AG20443 (cell line): Measurements from ENCODE around the gene AOC3.
"Not testable (repeated sequence)": the region's sequence is repeated elsewhere in the genome, so short reads cannot be mapped to it uniquely, and the experiment has no call there.

Experiments
- DNase-seq: peaks from one replicate; pipeline ENCODE4 v3.0.0; 2012; ENCODE audit warnings: low spot score, mixed read lengths

AOC3 gene

DNA sequence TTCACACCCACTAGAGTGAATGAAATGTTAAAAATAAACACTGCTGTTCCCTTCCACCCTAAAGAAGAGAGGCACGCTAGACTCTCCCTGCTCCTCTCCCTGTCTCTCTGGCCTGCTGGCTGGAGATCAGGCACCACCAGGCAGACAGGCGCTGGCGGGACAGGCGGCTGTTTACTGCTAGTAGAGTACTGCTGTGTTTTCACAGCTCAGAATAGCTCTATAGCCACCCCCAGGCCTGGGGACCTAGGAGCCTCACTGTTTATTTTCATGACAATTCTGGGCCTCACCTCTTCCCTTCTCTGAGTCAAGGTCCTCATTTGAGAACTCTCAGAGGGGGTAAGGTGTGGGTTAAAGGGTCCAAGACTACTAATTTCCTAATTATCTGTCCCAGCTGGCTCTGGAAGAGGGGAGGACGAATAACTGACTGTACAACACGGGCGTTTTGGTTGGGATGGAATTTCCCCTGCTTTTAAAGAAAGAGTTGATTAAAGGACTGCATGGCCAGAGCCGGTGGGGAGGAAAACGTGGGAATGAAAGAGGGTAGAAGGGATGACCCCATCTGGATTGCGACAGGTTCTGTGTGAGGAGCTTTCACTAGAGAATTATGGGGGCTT lies 40.6 kb downstream of the AOC3 start:
- DNase-seq: peak; percentile 73

DNA sequence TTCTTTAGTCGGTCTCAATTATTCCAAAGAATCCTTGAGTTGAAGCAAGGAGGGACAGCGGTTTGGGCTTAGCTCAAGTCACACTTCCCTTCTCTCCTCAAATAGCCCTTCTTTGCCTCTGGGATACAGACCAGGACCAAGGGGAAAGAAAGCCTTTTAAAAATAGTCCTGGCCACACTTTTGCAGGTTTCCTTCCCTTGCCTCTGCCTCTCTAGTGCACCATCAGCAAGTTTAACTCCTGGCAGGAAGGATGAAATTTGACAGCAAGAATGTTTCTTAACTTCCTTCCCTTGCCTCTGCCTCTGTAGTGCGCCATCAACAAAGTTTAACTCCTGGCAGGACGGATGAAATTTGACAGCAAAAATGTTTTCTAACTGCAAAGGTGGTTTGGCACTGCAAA lies 42.4 kb downstream of the AOC3 start:
- no peak for DNase-seq

DNA sequence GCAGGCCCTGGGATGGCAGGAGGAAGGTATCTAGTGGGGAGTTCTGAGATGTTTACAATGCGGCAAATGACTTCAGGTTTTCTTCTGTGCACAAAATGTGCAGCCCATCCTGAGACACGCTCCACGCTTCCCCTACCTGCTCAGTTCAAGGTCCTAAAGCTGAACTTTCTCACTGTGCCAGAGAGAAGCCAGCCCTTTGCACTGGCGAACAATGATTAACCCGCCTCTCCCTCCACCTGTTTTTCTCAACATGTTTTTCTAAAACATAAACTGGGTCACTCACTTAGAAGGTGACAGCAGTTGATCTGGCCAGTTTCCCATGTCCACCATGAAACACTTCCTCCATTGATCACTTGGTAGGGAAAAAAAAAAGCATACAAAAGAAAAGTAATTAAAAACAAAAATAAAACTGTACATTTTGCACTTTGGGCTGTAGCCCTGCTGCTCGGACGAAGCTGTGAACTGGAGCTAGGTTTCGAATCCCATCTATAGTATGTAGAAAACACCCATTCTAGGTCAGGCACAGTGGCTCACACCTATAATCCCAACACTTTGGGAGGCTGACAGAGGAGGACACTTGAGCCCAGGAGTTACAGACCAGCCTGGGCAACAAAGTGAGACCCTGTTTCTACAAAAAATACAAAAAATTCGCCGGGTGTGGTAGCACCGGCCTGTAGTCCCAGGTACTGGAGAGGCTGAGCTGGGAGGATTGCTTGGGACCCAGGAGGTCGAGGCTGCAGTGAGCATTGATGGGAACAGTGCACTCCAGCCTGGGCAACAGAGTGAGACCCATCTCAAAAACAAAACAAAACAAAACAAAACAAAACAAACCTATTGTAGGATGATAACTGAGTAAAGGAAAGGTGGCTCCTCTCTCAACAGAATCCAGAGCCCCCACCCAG lies 43.5 kb downstream of the AOC3 start:
- no peak for DNase-seq

DNA sequence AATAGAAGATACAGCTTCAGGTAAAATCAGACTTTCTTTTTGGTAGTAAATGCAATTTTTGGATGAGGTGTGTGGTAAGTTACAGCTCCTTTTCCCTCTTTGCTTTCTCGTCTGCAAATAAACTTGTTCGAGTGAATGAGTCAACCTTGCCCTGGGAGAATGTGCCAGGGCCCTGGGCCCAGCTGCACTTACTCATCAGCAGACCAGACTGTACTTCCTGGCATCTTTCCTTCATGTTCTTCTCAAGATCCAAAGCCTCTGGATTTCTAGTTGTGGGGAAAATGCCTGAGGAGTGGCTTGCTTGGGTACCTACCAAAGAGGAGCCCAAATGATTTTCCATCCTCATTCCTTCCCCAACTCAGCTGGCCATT lies 44.2 kb downstream of the AOC3 start:
- DNase-seq: peak; percentile 93

DNA sequence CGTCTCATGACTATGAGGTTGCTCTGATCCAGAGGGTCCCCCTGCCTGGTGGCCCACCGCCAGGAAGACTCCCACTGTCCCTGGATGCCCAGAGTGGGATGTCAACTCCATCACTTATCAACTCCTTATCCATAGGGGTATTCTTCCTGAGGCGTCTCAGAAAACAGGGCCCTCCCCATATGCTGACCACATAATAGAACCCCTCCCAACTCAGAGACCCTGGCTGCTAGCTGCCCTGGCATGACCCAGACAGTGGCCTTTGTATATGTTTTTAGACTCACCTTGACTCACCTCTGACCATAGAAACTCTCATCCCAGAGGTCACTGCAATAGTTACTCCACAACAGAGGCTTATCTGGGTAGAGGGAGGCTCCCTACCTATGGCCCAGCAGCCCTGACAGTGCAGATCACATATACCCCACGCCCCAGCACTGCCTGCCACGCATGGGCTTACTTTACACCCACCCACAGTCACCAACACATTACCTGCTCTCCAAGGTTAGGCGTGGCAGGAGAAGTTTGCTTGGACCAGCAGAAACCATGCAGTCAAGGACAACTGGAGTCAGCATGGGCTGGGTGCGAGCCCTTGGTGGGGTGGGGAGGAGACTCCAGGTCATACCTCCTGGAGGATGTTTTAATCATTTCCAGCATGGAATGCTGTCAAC lies 47.3 kb downstream of the AOC3 start:
- DNase-seq: no peak

DNA sequence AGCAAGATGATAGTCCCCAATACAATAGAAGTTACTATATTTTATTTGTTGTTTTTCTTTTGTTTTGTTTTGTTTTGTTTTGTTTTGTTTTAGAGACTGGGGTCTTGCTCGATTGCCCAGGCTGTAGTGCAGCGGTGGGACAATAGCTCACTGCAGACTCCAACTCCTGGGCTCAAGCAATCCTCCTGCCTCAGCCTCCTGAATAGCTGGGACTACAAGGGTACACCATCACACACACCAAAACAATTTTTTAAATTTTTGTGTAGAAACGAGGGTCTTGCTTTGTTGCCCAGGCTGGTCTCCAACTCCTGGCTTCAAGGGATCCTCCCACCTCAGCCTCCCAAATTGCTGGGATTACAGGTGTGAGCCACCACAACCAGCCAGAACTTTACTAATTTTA lies 49.0 kb downstream of the AOC3 start:
- not testable (repeated sequence) for DNase-seq

DNA sequence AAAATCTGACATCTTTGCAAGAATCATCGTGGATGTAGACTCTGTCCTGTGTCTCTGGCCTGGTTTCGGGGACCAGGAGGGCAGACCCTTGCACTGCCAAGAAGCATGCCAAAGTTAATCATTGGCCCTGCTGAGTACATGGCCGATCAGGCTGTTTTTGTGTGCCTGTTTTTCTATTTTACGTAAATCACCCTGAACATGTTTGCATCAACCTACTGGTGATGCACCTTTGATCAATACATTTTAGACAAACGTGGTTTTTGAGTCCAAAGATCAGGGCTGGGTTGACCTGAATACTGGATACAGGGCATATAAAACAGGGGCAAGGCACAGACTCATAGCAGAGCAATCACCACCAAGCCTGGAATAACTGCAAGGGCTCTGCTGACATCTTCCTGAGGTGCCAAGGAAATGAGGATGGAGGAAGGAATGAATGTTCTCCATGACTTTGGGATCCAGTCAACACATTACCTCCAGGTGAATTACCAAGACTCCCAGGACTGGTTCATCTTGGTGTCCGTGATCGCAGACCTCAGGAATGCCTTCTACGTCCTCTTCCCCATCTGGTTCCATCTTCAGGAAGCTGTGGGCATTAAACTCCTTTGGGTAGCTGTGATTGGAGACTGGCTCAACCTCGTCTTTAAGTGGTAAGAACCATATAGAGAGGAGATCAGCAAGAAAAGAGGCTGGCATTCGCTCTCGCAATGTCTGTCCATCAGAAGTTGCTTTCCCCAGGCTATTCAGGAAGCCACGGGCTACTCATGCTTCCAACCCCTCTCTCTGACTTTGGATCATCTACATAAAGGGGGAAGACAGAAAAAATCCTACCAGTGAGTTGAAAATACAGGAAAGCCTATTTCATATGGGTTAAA lies 49.7 kb downstream of the AOC3 start, which contains the start of gene G6PC1:
Gene G6PC1 (plus strand): TSS at position 340 of the 872 bp plus-strand sequence. CDS start 78 bp downstream, at position 418.
- DNase-seq: no peak

DNA sequence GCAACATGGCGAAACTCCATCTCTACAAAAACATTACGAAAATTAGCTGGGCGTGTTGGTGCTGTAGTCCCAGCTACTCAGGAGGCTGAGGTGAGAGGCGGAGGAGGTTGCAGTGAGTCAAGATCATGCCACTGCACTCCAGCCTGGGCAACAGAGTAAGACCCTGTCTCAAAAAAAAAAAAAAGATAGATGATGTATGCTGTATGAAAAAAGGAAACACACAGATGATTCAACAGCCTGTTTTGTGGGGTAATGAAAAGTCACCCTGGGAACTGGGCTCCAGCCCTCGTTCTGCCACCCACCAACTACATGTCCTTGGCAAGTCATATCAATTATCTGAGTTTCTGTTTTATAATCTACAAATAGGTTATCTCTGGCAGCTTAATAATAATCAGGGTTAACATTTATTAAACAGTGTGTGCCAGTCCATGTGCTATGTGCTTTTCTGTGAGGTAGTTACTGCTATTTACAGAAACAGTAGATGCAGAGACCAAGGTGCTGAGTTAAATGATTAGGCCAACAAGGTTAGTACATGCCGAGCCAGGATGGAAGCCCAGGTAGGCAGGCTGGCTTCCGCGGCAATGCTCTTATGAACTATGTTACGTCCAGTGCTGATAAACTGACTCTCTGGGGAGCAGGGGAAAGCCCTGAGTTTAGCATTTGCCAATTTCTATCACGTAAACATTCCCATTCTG lies 50.7 kb downstream of the AOC3 start:
- DNase-seq: no peak

DNA sequence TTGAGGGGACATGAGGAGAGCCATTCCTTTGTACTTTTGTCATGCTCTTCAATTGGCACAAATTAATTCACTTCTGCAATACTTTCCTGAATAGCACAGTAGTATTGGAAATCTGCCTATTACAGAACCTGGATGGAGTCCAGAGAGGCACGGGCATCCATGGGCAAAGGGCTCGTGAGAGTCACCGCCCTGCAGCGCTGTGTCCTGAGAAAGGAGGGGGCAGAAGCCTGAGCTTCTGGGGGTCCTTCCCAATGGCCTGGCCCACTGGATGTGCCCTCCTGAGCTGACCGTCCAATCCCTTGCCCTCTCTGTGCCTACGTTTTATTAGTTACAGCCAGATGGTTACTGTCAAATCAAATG lies 53.1 kb downstream of the AOC3 start:
- no peak for DNase-seq

DNA sequence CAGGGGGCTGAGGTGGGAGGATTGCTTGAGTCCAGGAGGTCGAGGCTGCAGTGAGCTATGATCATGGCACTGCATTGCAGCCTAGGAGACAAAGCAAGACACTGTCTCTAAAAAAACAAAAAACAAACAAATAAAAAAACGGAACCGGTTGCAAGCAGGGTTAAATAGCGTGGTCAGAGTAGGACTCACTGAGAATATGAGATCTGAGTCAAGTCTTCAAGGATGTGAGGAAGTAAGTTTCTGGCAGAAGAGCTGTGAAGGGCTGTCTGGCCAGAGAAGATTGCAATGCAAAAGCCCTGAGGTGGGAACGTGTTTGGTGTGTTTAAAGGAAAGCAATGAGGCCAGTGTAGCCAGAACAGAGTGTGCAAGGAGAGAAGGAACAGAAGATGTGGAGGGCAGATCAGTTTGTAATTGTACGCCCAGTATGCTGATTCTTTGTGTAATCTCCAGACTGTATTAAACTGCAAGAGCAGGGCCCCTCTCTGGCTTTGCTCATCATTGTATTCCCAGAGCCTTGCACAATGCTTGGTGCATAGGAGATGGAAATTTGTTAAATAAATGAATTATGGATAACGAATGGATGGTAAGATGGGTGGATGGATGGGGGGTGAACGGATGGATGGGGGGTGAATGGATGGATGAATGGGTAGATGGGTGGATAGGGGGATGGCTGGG lies 55.9 kb downstream of the AOC3 start:
- no peak for DNase-seq
